ENCODE results near the gene CABP4. TPM values are rescaled to one million over a fixed set of nuclear protein-coding genes. Genes with fewer than 3 reads are reported as not detected.
"Not testable (repeated sequence)": the region's sequence is repeated elsewhere in the genome, so short reads cannot be mapped to it uniquely, and the experiment has no call there.

Gene CABP4
- total RNA-seq, 1 donor from 2014 or later = 0.49 TPM

DNA sequence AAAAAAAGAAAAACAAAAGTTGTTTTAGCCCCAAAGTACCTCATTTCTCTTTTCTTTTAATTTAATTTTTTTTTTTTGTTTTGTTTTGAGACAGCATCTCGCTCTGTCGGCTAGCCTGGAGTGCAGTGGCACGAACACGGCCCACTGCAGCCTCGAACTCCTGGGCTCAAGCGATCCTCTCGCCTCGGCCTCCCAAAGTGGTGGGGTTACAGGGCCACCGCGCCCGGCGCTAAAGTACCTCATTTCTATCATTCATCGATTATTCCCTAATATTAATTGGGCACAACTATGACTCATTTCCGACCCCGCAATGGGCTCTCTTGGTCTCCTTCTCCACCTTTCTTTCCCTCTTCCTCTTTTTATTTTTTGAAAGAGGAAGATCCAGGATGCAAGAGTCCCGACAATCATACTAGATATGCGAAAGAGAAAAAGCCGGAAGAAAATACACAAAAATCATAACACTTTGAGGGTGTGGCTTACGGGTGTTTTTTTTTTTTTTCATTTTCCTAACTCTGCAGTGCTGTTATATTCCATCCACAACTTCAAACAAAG, 27.2 kb downstream of the CABP4 start:
- no peak for DNase-seq

DNA sequence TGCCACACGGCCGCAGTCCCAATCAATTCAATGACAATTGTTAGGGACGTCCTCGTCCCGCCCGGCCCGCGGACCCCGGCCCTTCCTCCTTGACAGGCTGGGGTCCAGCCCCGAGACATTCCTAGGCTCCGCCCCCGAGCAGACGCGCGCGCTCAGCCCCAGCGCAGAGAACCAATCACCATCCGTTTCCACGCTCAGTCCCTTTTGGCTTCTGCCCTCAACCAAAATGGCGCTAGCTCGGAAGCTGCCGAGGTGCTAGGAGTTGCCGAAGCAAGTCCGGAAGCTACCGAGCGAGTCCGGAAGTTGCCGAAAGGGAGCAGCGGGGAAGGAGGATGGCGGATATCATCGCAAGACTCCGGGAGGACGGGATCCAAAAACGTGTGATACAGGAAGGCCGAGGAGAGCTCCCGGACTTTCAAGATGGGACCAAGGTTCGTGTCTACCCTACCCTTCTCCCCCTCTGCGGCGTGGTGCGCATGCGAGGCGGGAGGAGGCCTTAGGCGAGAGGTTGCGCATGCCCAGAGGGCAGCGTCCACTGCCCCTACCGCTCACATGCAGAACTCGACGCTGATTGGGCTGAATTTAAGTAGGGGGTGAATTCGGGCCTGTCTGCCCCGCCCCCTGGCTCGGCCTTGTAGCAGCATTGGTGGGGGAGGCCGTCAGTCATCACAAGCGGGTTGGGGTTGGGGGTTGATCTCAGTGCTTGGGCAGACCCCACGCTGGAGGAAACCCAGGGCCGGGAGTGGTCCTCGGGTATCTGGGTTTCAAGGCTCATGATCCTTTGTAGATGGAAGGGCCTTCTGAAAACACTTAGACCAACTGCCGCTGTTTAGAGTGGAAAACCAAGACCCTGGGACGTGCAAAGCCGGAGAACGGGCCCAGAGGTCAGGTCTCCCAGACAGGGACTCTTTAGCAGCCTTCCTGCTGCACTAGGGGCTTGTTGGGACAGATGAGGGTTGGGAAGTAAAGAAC, 28.0 kb downstream of the CABP4 start, which contains the start of gene AIP:
TSS of gene AIP (plus strand) at position 200 of the 972 bp plus-strand sequence. CDS start at position 333, 133 bp downstream.
- peak; percentile 98 for DNase-seq

DNA sequence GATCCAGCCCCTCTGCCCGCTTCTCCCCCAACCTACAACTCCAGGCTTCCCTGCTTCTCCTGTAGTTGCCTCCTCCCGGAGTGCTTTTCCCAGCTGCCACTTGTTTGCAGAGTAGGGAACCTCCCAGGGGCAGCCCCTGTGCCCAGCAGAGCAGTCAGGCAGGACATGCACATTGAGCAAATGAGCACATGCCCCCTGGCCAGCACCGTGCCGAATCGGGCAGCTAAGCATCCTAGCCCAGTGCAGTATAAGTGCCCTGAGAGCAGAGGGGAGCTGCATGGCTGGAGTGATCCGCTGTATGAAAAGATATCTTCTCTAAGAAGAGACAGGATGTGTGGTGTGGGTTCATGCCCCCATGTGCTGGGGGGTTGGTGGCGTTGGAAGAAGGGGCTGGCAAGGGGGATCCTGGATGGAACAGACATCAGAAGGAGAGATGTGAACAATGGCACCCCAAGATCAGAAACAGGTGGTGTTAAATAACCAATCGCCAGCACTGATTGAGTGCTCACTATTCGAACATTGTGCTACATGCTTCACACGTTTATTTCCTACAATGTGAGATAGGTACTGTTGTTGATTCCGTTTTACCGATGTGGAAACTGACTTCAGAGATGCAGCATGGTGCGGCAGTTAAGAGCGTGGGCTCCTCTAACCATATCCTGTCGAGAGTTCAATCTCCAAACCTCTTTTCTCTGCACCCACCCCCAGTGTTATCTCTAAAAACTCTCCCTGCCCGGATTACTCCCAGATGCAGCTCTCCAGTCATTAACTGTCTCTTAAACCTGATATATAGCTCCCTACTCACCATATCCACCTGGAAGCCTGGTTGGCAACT, 28.9 kb downstream of the CABP4 start:
- DNase-seq = no peak

- DNase-seq = no peak
These were observed 29.7 kb downstream of the CABP4 start for GRCh38 chr11:67484847-67485311.

DNA sequence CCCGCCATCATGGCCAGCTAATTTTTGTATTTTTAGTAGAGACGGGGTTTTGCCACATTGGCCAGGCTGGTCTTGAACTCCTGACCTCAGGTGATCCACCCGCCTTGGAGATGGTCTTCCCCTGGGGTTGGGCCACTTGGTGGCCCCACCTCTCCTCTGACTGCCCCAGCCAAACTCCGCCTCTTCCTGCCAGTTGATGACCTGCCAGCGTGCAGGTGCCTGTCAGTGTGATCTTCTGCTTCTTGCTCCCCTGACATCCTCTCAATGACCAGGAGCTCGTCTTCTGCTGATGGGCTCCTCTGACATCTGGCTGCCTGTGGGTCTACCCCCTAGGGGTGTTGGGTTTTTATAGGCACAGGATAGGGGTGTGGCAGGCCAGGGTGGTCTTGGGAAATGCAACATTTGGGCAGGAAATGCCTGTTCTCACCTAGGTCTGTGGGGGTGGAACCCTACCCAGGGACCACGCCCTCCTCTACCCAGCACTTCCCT, 30.8 kb downstream of the CABP4 start:
- not testable (repeated sequence) for DNase-seq

GRCh38 chr11:67486481-67487195, 31.5 kb downstream of the CABP4 start:
- DNase-seq = no peak

GRCh38 chr11:67489203-67489884, 34.2 kb downstream of the CABP4 start:
- DNase-seq = no peak

DNA sequence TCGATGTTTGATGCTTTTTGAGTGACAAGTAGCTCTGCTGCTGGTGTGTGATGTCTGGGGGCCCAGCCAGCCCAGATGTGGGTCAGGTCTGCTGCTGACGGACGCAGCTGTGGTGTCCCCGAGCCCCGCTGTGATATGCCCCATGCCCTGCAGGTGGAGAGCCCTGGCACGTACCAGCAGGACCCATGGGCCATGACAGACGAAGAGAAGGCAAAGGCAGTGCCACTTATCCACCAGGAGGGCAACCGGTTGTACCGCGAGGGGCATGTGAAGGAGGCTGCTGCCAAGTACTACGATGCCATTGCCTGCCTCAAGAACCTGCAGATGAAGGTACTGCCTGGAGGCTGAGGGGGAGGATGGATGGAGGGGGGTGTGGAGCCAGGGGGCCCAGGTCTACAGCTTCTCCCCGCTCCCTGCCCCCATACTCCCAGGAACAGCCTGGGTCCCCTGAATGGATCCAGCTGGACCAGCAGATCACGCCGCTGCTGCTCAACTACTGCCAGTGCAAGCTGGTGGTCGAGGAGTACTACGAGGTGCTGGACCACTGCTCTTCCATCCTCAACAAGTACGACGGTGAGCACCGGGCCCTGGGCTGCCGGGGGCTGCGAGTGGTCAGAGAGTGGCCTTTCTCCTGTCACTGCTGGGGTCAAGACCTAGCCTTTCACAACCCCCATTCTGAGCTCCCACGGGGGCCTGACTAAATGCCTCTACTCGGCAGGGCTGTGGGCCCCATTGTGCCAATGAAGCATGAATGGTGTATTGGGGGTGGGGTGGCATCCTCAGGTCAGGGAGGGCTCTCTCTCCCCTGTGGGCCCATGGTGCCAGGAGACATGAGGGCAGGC, 35.0 kb downstream of the CABP4 start:
- DNase-seq = no peak

DNA sequence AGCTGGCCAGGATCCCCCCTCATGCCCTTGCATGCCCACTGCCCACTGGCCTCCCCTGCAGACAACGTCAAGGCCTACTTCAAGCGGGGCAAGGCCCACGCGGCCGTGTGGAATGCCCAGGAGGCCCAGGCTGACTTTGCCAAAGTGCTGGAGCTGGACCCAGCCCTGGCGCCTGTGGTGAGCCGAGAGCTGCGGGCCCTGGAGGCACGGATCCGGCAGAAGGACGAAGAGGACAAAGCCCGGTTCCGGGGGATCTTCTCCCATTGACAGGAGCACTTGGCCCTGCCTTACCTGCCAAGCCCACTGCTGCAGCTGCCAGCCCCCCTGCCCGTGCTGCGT, 35.5 kb downstream of the CABP4 start:
- no peak for DNase-seq

DNA sequence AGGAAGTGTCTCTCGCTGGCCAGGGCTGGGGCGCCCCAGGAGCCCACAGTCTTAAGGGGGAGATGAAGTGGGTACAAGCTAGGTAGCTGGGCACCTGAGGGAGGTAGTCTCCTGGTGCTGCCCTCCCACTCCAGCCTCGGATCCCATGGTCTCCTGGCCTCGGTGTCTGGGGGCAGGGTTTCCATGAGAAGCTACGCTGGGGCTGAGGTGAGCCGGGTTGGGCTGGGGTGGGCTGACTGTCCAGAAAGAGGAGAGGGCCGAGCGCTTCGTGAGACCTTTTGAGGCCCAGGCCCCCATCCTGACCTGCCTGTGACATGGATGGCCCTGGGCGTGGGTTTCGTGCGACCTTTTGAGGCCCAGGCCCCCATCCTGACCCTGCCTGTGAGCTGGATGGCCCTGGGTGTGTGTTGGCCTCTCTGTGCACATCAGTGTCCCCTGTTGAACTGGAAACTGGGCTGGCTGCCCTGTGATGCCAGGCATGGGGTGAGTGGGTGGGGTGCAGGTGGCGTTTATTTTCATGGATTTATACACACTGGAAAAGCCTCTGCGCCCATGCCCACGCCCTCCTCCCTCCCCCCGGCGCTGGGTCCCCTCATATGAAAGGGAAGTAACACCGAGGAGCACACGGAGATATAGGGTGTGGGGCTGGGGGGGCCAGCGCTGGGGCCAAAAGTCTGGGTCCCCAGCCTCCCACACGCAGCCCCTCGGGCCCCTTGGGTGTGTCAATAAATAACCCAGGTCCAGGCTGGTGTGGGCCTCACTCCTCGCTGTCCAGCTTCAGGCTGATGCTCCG, 36.3 kb downstream of the CABP4 start:
- no peak for DNase-seq

DNA sequence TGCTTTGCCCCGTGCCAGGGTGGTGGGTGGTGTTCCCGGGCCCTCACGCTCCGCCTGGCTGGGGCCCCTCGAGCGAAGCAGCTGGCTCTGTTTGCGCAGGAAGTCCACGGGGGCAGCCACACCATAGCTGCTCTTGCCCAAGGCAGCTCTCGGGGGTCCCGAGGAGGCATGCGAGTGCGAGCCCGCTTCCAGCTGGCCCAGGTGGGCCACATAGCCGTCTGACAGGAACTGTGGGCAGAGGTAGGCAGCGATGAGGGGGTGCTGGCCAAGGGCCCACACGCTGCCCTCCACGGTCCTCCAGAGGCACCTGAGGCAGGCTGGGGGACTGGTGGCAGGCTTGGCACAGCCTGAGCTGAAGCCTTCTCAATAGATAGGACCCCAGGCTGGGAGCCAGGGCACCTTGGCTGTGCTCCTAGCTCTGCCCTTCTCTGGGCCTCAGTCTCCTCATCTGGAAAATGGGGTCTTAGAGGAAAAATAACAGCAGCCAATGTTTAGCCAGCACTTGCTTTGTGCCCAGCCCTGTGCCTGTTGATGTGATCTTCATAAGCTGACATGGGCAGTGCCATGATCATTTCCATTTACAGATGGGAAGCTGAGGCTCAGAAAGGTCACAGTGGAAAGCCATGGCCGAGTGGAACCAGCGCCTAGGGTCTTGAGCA, 37.0 kb downstream of the CABP4 start:
- DNase-seq = no peak

DNA sequence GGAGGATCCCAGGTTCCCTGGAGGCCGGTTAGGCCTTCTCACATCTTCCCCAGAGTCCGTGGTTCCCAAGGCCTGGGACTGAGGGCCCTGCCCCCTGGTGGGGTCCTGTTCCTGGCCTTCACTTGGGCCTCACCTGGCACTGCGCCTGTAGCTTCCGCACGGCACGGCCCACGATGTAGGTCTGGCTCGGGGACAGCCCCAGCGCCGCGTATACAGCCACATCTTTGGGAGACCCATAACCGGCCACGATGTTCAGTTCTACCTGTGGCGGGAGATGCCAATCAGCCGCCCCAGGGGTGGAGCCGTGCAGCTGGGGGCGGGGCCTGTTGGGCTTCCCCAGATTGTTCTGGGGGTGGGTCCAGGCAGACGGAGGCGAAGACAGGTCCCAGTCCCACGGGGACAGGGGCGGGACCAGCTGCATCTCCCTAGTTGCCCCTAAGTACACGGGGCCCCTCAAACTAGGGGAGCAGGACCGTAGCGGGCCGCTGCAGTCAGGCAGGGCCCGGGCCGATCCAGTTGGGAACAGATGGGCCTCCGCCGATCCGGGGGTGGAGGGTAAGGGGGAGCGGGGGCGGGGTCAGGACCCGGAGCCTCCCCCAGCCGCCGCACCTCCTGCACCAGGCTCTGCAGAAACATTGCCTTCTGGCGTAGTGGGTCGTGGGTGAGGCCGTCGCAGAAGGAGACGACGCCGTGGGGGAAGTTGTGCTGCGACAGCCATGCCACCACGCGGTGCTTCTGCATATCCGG, 37.8 kb downstream of the CABP4 start:
- no peak for DNase-seq

DNA sequence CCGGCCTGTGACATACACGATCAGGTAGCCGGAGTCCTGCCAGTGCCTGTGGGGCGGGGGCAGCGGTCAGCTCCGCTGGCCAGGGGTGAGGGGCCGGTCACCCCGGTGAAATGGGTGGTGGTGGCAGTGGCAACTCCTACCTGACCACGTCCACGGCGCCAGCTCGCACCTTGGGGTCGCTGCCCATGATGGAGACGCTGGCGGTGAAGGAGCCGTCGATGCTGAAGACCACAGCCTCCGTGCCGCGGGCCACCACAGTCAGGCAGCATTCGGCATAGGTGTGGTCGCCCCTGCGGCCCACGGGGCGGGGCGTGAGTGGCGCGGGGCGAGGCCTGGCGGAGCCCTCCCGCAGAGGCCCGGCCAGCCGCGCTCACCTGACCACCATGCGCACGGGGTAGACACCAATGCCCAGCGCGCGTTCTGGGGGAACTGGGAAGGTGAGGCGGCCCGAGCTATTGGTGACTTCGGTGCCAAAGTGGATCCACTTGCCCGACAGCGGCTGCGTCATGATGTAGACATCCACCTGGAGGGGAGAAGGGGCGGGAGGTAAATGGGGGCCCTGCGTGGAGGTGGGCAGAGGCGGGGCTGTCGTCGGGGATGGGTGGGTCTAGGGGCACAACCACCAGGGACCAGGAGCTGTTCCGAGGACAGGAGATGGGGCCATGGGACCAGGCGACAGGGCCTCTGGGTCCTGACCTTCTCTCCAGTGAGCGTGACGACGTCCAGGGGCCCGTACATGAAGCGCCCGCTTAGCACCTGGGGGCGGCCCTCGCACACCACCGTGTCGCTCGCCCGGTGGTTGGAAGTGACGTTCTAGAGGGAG, 38.6 kb downstream of the CABP4 start:
- DNase-seq = no peak

DNA sequence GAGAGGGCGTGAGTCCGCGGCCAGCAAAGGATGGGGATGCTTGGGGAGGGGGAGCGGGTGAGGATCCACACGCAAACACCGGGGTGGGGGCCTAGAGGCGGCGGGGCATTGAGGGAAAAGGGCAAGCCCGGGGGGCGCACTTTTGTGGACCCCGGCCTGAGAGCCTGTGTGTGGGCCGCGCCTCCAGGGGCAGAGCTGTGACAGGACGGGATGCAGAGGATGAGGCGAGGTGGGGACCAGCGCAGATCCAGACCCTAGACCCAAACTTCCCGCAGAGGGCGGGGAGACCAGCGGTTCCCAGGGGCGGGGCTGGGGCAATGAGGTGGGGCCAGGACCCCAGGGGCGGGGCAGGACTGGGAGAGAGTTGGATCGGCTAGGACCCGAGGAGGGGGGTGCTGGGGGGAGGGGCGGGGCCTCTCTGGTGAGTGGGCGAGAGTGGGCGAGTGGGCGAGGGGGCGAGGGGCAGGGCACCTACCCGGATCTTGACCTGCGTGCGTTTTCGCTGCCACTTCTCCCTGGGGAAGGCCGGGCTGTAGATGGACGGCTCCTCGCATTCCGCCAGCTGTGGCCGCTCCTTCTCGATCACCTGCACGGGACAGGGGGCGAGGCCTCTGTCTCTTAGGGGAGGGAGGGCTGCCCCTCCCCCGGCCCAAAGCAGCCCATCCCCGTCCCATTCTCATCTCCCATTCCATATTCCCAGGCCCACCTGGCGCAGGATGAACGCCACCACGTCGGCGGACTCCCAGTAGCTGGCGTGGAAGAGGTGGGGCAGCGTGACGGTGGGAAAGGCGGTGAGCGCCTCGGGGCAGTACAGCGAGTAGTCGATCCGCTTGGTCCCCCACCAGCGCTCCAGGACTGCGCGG, 39.4 kb downstream of the CABP4 start:
- DNase-seq = no peak

DNA sequence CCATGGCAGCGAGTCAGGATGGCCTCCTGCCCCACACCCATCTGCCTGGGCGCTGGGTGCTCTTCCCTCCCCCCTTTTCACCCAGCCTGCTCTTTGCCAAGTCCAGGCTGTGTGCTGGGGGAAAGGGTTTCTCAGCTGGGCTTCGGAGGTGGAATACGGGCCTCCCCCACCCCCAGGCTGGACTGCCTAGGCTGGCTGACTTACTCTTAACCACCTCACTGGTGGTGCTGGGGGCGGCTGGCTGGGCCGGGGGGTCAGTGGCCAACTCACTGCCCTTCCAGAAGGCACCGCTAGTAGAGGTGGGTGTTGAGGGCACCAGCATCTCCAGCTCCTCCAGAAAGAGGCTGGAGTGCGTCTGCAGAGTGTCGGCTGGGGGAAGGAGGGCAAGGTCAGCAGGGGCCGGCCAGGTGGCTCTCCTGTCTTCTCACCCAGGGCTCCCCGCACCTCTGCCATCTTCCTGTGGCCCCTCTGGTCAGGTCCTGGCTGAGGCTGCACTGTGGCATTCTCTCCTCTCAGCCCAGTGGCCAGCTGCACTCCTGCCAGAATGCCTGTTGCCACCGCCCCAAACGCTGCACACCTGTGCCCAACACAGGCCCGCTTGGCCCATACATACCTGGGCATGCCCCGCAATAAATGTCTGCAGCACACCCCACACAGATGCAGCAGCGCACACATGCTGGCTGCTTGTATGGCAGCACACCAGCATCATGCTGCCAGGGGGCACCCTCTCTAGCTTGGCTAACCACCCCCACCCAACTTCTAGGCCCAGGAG, 40.3 kb downstream of the CABP4 start:
- no peak for DNase-seq
